DND-41 (cell line): ENCODE measurements around the gene ARHGAP24.

ENCODE experiments used
- ATAC-seq: fragments of 200-7000 bp; cut with Tn5 transposase; 3 replicates; pipeline ENCODE4 v1.9.1; 2021; ENCODE audit warnings: low read depth; ENCODE audit not compliant: insufficient read depth
- DNase-seq: peaks from one replicate; pipeline ENCODE4 v3.0.0-alpha.2; 2020
- H2AFZ ChIP-seq: 2 replicates; pipeline ENCODE4 v1.6.0; 2012; ENCODE audit warnings: low read depth, low read length
- H3K27ac ChIP-seq: 2 replicates; pipeline ENCODE4 v1.5.1; 2012; ENCODE audit warnings: low read length, inconsistent platforms
- H3K27me3 ChIP-seq: fragments of 200-600 bp; sonication (generic); 2 replicates; pipeline ENCODE4 v1.6.0; 2012; ENCODE audit warnings: low read length, mild to moderate bottlenecking, inconsistent platforms; ENCODE audit not compliant: insufficient read depth, poor library complexity
- H3K36me3 ChIP-seq: 2 replicates; pipeline ENCODE4 v1.5.1; 2012; ENCODE audit warnings: low read length, inconsistent platforms; ENCODE audit not compliant: insufficient read depth
- H3K4me1 ChIP-seq: 2 replicates; pipeline ENCODE4 v1.5.1; 2012; ENCODE audit warnings: mild to moderate bottlenecking, low read length; ENCODE audit not compliant: insufficient read depth
- H3K4me2 ChIP-seq: 2 replicates; pipeline ENCODE4 v1.6.0; 2012; ENCODE audit warnings: mild to moderate bottlenecking, moderate library complexity, low read length, inconsistent platforms; ENCODE audit not compliant: insufficient read depth
- H3K4me3 ChIP-seq, 2 experiments: fragments of 200-600 bp in 1 of 2; shearing (Covaris generic) in 1 of 2; 2 replicates each; pipeline ENCODE4 v1.5.1; 2012 to 2016; ENCODE audit warnings: inconsistent platforms in 2 of 2, low read length in 2 of 2, mild to moderate bottlenecking in 2 of 2, low read depth in 1 of 2, moderate library complexity in 1 of 2
- H3K79me2 ChIP-seq: 2 replicates; pipeline ENCODE4 v1.6.0; 2012; ENCODE audit warnings: low read length, inconsistent platforms; ENCODE audit not compliant: insufficient read depth
- H3K9ac ChIP-seq: 2 replicates; pipeline ENCODE4 v1.6.0; 2012; ENCODE audit warnings: low read depth, mild to moderate bottlenecking, inconsistent platforms, low read length, moderate library complexity
- H3K9me3 ChIP-seq: 2 replicates; pipeline ENCODE4 v1.5.1; 2012; ENCODE audit warnings: low read length, moderate library complexity, mild to moderate bottlenecking, inconsistent platforms; ENCODE audit not compliant: insufficient read depth, severe bottlenecking
- H4K20me1 ChIP-seq: 2 replicates; pipeline ENCODE4 v1.6.0; 2012; ENCODE audit warnings: low read length; ENCODE audit not compliant: insufficient read depth
- EZH2 ChIP-seq: IDR thresholded peaks from 3 replicates; pipeline ENCODE4 v1.6.1; 2012; ENCODE audit warnings: borderline replicate concordance, low read depth, mild to moderate bottlenecking, moderate library complexity, low read length, inconsistent platforms; ENCODE audit not compliant: severe bottlenecking
- TF ChIP-seq, protein P1 (sequence below): IDR thresholded peaks from 2 replicates; pipeline ENCODE4 v1.5.1; 2012; ENCODE audit warnings: borderline replicate concordance, low read length, moderate library complexity, mild to moderate bottlenecking; ENCODE audit not compliant: poor library complexity, severe bottlenecking; ENCODE audit errors: extremely low read depth

The ARHGAP24 gene

DNA sequence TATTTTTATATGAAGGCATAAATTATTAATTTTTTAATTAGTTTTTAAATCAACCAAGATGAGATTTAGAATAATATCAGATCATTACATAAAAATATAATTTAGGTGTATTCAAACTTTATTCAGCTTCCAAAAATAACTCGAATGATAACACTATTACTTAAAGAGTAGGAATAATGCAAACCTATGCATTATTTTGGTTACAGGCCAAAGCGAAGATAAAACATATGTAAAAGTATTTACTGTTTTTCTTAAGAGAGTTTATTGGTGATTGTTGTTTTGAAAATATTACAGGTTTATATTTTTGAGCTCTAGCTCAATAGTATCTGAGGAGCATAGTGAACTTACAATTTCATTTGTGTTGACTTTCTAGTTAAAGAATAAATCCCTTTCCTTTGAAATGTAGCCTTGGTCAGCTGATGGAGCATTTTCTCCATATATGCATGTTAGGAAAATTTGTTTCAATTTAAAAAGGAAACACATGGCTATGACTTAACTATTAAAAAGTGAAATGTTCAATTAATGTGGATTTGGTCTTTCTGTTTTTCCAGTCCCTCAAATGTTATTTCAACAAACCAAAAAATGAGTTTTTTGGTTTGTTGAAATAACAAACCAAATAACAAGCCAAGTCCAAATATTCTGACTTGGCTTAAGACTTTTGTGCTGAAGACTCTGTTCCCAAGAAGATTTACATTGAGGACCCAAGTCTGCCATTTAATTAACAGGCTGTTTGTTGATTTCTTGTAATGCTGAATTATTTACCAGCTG is 346.9 kb downstream of the ARHGAP24 start:
- H3K36me3 ChIP-seq: no peaks in the 10 kb centered on the region
- no peak overlapping the region for H3K27ac ChIP-seq
- H4K20me1 ChIP-seq: no peaks in the 10 kb centered on the region
- H3K9ac ChIP-seq: no peak overlapping the region
- no peak overlapping the region for H2AFZ ChIP-seq
- ATAC-seq: no peak
- no peaks in the 10 kb centered on the region for H3K27me3 ChIP-seq
- no peak overlapping the region for H3K4me2 ChIP-seq
- no peaks in the 10 kb centered on the region for H3K9me3 ChIP-seq
- no peak for TF ChIP-seq EZH2
- TF ChIP-seq, protein P1, sequence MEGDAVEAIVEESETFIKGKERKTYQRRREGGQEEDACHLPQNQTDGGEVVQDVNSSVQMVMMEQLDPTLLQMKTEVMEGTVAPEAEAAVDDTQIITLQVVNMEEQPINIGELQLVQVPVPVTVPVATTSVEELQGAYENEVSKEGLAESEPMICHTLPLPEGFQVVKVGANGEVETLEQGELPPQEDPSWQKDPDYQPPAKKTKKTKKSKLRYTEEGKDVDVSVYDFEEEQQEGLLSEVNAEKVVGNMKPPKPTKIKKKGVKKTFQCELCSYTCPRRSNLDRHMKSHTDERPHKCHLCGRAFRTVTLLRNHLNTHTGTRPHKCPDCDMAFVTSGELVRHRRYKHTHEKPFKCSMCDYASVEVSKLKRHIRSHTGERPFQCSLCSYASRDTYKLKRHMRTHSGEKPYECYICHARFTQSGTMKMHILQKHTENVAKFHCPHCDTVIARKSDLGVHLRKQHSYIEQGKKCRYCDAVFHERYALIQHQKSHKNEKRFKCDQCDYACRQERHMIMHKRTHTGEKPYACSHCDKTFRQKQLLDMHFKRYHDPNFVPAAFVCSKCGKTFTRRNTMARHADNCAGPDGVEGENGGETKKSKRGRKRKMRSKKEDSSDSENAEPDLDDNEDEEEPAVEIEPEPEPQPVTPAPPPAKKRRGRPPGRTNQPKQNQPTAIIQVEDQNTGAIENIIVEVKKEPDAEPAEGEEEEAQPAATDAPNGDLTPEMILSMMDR: no peak
- DNase-seq: no peak
- no peaks in the 10 kb centered on the region for H3K4me1 ChIP-seq
- no peaks in the 10 kb centered on the region for H3K79me2 ChIP-seq
- no peak overlapping the region for H3K4me3 ChIP-seq

DNA sequence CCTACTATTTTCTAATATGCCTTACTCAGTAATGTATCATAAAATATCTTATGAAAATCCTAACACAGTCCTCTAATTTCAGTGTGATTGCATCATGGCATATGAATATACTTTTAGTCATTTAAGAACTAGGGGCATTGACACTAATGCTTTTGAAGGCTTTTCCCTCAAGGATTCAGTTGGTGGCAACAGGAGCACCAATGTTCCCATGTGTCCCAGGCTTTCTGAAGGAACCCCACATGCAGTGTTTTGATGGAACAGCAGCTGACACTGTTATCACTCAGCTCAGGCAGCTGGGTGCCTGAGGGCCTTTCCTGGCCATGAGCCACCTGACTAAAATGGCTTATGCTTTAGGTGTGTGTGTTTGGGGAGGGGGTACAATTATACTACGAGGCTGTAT is 348.3 kb downstream of the ARHGAP24 start:
- Histone ChIP-seq H3K27ac (no peak overlapping the region), H3K79me2 (no peaks in the 10 kb centered on the region), H4K20me1 (no peaks in the 10 kb centered on the region), H3K4me3 (no peak overlapping the region), H2AFZ (no peak overlapping the region), H3K9ac (no peak overlapping the region), H3K4me2 (no peak overlapping the region), H3K9me3 (no peaks in the 10 kb centered on the region), H3K27me3 (no peaks in the 10 kb centered on the region), H3K36me3 (no peaks in the 10 kb centered on the region), H3K4me1 (no peaks in the 10 kb centered on the region)
- DNase-seq (no peak), ATAC-seq (no peak)
- TF ChIP-seq, protein P1: no peak
- TF ChIP-seq EZH2: no peak

DNA sequence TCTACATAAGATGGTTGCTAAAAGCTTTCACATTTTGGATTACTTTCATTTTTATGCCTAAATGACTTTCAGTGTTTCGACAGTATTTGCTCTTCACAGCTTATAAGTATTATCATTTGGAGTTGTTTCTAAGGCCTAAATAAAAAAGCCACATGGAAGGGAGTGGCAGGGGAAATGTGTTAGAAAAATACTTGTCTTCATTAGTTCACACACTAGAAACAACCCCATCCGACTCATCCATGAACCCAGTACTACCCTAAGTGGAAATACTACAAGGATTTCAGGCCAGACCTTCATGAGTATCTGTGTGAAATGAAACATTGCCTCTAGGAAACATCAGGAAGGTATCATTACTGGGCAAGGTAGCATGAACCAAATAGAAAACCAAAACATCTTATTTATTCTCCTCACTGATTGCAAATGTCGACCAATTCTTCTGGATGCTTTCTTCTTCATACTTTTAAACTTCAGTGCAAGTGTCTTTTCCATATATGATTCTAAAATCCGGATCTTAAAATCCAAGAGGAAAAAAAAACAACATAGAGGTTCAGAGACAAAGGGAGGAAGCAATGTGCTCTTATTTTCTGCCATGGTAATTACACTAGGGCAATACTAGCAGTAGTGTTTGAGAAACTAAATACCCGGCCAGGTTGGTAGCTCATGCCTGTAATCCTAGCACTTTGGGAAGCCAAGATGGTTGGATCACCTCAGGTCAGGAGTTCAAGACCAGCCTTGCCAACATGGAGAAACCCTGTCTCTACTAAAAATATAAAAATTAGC is 349.4 kb downstream of the ARHGAP24 start:
- H3K79me2 ChIP-seq: no peaks in the 10 kb centered on the region
- DNase-seq (no peak), ATAC-seq (no peak)
- H3K4me3 ChIP-seq: no peak overlapping the region
- H3K27ac ChIP-seq: no peak overlapping the region
- no peaks in the 10 kb centered on the region for H3K4me1 ChIP-seq
- H3K9ac ChIP-seq: no peak overlapping the region
- TF ChIP-seq, protein P1: no peak
- TF ChIP-seq EZH2: no peak
- no peaks in the 10 kb centered on the region for H3K36me3 ChIP-seq
- no peaks in the 10 kb centered on the region for H4K20me1 ChIP-seq
- H3K4me2 ChIP-seq: no peak overlapping the region
- no peaks in the 10 kb centered on the region for H3K9me3 ChIP-seq
- H3K27me3 ChIP-seq: no peaks in the 10 kb centered on the region
- H2AFZ ChIP-seq: no peak overlapping the region
